Caco-2 (cell line): ENCODE results near the gene HDGFL3. TPM values are rescaled to one million over a fixed set of nuclear protein-coding genes. Genes with fewer than 3 reads are reported as not detected.

Source experiments
- BruUV-seq: library from RNA; stranded (reverse); fragments of 400-500 nt; replicated peaks from 2 replicates; lab custom pipeline; 2021; lab: Mats Ljungman, UMichigan
- CTCF ChIA-PET: fragments of 300-600 bp; sonication (Branson Sonifier 250); formaldehyde crosslinking; loops from one replicate; lab custom pipeline; 2022; ENCODE audit warnings: antibody characterized with exemption; lab: Charles Lee
- POLR2A ChIA-PET: fragments of 300-600 bp; sonication (Branson Sonifier 250); formaldehyde crosslinking; loops from one replicate; lab custom pipeline; 2022; ENCODE audit warnings: antibody characterized with exemption; lab: Charles Lee
- DNase-seq, 2 experiments: peaks; one replicate each; pipeline versions ENCODE4 v3.0.0 to v3.0.0-alpha.2; 2020 to 2022
- H3K27me3 ChIP-seq: replicated peaks from 2 replicates; pipeline ENCODE4 v1.6.0; 2011; ENCODE audit warnings: low read length; ENCODE audit not compliant: control insufficient read depth, insufficient read depth
- H3K36me3 ChIP-seq: 2 replicates; pipeline ENCODE4 v1.5.1; 2011; ENCODE audit warnings: low read length; ENCODE audit not compliant: control insufficient read depth, insufficient read depth
- H3K4me1 ChIP-seq: fragments of 250-450 bp; sonication (Bioruptor Pico); 2 replicates; pipeline ENCODE4 v1.5.1; 2020; ENCODE audit warnings: mild to moderate bottlenecking
- H3K4me3 ChIP-seq: 2 replicates; pipeline ENCODE4 v1.5.1; 2011; ENCODE audit warnings: low read depth, mild to moderate bottlenecking, control low read depth, low read length
- H3K9me3 ChIP-seq: fragments of 250-450 bp; sonication (Bioruptor Pico); 2 replicates; pipeline ENCODE4 v1.5.1; 2020; ENCODE audit warnings: mild to moderate bottlenecking, moderate library complexity
- H3K27ac Mint-ChIP-seq: one replicate; pipeline ENCODE4 v1.8.0; 2022; ENCODE audit warnings: mixed read lengths; ENCODE audit not compliant: unreplicated experiment
- H3K27me3 Mint-ChIP-seq: one replicate; pipeline ENCODE4 v1.8.0; 2022; ENCODE audit warnings: mixed read lengths; ENCODE audit not compliant: insufficient read depth, unreplicated experiment
- H3K36me3 Mint-ChIP-seq: one replicate; pipeline ENCODE4 v1.8.0; 2022; ENCODE audit warnings: mild to moderate bottlenecking, mixed read lengths; ENCODE audit not compliant: insufficient read depth, unreplicated experiment
- H3K4me1 Mint-ChIP-seq: one replicate; pipeline ENCODE4 v1.8.0; 2022; ENCODE audit warnings: low read depth, mixed read lengths; ENCODE audit not compliant: unreplicated experiment
- H3K4me3 Mint-ChIP-seq: one replicate; pipeline ENCODE4 v1.8.0; 2022; ENCODE audit warnings: mild to moderate bottlenecking, moderate library complexity, mixed read lengths; ENCODE audit not compliant: unreplicated experiment
- H3K9me3 Mint-ChIP-seq: one replicate; pipeline ENCODE4 v1.8.0; 2022; ENCODE audit warnings: mixed read lengths; ENCODE audit not compliant: unreplicated experiment
- intact Hi-C: fragments of 100-400 bp; cut with micrococcal nuclease; formaldehyde crosslinking; loops from one replicate; pipeline ENCODE4 v1.10.0; 2022; ENCODE audit not compliant: unreplicated experiment
- total RNA-seq: library from RNA; stranded (reverse); gene quantifications from 2 replicates; pipeline ENCODE4 v1.2.3, GENCODE V29; 2022
- TF ChIP-seq, protein P1 (sequence below), 2 experiments: fragments of 200-600 bp in 1 of 2; IDR thresholded peaks; 1 replicate in 1 of 2; 2 replicates in 1 of 2; pipeline versions ENCODE4 v1.5.1 to v1.8.0; 2011 to 2022; ENCODE audit warnings: antibody characterized with exemption in 1 of 2, control low read depth in 1 of 2, inconsistent platforms in 1 of 2, low read depth in 1 of 2, low read length in 1 of 2, mild to moderate bottlenecking in 1 of 2, moderate library complexity in 1 of 2; ENCODE audit not compliant: insufficient read depth in 1 of 2, severe bottlenecking in 1 of 2, unreplicated experiment in 1 of 2

HDGFL3 gene
- total RNA-seq, 1 experiment from 2014 or later, result 22.9 TPM

DNA sequence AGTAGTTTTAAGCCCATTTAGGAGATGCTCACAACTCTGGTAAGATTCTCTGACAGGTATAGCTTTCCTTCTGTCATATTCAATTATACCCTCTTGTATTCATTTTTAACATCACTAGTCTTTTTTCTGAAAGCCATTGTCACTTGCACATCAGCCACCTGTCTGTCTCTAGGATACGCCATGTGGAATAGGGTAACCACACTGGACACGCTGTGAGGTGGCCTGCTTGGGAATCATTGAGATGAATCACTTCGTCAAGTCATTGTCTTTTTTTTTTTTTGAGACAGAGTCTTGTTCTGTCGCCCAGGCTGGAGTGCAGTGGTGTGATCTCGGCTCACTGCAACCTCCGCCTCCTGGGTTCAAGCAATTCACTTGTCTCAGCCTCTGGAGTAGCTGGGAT, 92.8 kb downstream of the HDGFL3 start:
- Histone ChIP-seq H3K9me3 (no peaks in the 10 kb centered on the region), H3K36me3 (no peaks in the 10 kb centered on the region), H3K4me1 (no peaks in the 10 kb centered on the region), H3K27me3 (no peaks in the 10 kb centered on the region), H3K4me3 (no peak overlapping the region)
- no TSS peak for BruUV-seq
- no peak overlapping the region for H3K27ac Mint-ChIP-seq
- TF ChIP-seq, protein P1, sequence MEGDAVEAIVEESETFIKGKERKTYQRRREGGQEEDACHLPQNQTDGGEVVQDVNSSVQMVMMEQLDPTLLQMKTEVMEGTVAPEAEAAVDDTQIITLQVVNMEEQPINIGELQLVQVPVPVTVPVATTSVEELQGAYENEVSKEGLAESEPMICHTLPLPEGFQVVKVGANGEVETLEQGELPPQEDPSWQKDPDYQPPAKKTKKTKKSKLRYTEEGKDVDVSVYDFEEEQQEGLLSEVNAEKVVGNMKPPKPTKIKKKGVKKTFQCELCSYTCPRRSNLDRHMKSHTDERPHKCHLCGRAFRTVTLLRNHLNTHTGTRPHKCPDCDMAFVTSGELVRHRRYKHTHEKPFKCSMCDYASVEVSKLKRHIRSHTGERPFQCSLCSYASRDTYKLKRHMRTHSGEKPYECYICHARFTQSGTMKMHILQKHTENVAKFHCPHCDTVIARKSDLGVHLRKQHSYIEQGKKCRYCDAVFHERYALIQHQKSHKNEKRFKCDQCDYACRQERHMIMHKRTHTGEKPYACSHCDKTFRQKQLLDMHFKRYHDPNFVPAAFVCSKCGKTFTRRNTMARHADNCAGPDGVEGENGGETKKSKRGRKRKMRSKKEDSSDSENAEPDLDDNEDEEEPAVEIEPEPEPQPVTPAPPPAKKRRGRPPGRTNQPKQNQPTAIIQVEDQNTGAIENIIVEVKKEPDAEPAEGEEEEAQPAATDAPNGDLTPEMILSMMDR (IDR thresholded peaks at IDR 0.05; ENCODE audit: insufficient read depth in 1 of 2, low read depth in 1 of 2, low read length in 1 of 2, severe bottlenecking in 1 of 2, unreplicated experiment in 1 of 2), result no peak
- no peaks in the 10 kb centered on the region for H3K4me1 Mint-ChIP-seq
- H3K9me3 Mint-ChIP-seq, result peaks cover 10% of the 10 kb centered on the region
- H3K27me3 Mint-ChIP-seq, result peaks cover 4% of the 10 kb centered on the region
- no peaks in the 10 kb centered on the region for H3K36me3 Mint-ChIP-seq
- DNase-seq, result no peak
- intact Hi-C loops, result no loop called here
- POLR2A ChIA-PET, result no interaction called here
- CTCF ChIA-PET, result no interaction called here
- no peak overlapping the region for H3K4me3 Mint-ChIP-seq

DNA sequence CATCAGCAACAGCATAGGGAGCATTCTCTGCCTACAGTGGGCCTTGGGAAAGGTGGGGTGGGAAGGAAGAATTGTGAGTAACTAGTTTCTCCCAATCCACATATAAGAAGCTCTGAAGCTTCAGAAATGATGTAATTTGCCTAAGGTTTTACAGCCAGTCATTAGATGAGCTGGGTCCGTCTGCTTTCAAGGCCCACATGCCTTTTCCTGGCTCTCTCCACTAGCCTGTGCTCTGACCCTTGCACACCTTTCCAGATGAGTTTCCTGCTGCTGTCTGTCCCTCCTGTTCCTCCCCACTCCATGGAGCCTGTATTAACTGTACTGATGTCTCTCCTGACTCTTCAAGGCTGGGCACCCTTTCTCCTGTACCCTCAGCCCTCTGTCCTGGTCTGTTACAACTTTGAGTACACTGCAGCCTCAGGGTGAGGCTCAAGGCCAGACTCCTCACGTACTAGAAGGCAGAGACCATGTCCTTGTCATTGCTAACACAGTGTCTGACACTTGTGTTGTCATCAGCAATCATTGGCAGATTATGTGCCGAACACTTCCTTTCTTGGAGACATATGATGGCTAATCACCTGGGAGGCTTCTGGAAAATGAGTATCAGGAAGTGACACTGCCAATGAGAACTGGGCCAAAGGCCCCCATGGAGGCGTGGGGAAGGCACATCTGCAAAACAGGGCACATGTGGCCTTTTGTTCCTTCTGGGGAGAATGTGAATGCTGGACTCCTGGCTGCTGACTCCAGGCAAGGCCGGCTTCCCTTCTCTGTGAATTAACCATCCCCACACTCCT, 93.5 kb downstream of the HDGFL3 start:
- H3K9me3 ChIP-seq, result no peaks in the 10 kb centered on the region
- H3K36me3 Mint-ChIP-seq, result no peaks in the 10 kb centered on the region
- H3K36me3 ChIP-seq, result no peaks in the 10 kb centered on the region
- peaks cover 4% of the 10 kb centered on the region for H3K27me3 Mint-ChIP-seq
- no peaks in the 10 kb centered on the region for H3K4me1 ChIP-seq
- intact Hi-C loops, result no loop called here
- no peak for DNase-seq
- BruUV-seq, result no TSS peak
- H3K4me3 ChIP-seq, result no peak overlapping the region
- ChIA-PET POLR2A (no interaction called here), CTCF (no interaction called here)
- H3K27me3 ChIP-seq, result no peaks in the 10 kb centered on the region; the same call in 1 of the 2 replicates
- no peaks in the 10 kb centered on the region for H3K4me1 Mint-ChIP-seq
- H3K4me3 Mint-ChIP-seq, result no peak overlapping the region
- TF ChIP-seq, protein P1 (IDR thresholded peaks at IDR 0.05; ENCODE audit: insufficient read depth in 1 of 2, low read depth in 1 of 2, low read length in 1 of 2, severe bottlenecking in 1 of 2, unreplicated experiment in 1 of 2), result no peak
- no peak overlapping the region for H3K27ac Mint-ChIP-seq
- H3K9me3 Mint-ChIP-seq, result peaks cover 10% of the 10 kb centered on the region

DNA sequence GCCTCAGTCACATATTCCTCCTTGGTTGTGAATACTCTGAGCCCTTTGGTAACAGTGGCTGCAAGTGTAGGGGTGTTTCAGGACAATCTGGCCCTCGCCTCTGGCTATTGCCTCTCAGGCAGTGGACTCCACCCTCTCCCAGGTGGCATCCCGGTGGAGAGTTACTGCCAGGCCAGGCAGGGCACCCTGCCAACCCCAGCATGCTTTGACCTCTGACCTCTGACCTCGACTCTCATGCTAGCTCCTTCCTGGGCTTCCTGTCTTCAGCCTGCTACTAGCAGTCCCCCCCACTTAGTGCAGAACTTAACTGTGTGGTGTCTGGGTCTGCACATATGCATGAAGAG, 94.7 kb downstream of the HDGFL3 start:
- no peak overlapping the region for H3K4me3 ChIP-seq
- TF ChIP-seq, protein P1 (IDR thresholded peaks at IDR 0.05; ENCODE audit: insufficient read depth in 1 of 2, low read depth in 1 of 2, low read length in 1 of 2, severe bottlenecking in 1 of 2, unreplicated experiment in 1 of 2), result no peak
- H3K4me3 Mint-ChIP-seq, result no peak overlapping the region
- DNase-seq, result no peak
- POLR2A ChIA-PET, result no interaction called here
- H3K9me3 ChIP-seq, result no peaks in the 10 kb centered on the region
- H3K4me1 Mint-ChIP-seq, result no peaks in the 10 kb centered on the region
- H3K36me3 Mint-ChIP-seq, result no peaks in the 10 kb centered on the region
- H3K27ac Mint-ChIP-seq, result no peak overlapping the region
- CTCF ChIA-PET, result no interaction called here
- intact Hi-C loops, result no loop called here
- H3K36me3 ChIP-seq, result no peaks in the 10 kb centered on the region
- H3K27me3 Mint-ChIP-seq, result peaks cover 4% of the 10 kb centered on the region
- peaks cover 10% of the 10 kb centered on the region for H3K9me3 Mint-ChIP-seq
- H3K27me3 ChIP-seq, result no peaks in the 10 kb centered on the region; the same call in 1 of the 2 replicates
- H3K4me1 ChIP-seq, result no peaks in the 10 kb centered on the region
- BruUV-seq, result no TSS peak
